ENCODE measurements around the gene TMEM150C. TPM values are rescaled to one million over a fixed set of nuclear protein-coding genes. Genes with fewer than 3 reads are reported as not detected.
"Not testable (repeated sequence)": the region's sequence is repeated elsewhere in the genome, so short reads cannot be mapped to it uniquely, and the experiment has no call there.

TMEM150C gene
- polyA plus RNA-seq, 4 donors: 5.8 to 25.2 (median 23.7) TPM

- no peak for DNase-seq (ENCODE audit: low read depth in 4 of 4, low spot score in 3 of 4)
Measured at GRCh38 chr4:82569727-82570126, 7.9 kb upstream of the TMEM150C start.

DNA sequence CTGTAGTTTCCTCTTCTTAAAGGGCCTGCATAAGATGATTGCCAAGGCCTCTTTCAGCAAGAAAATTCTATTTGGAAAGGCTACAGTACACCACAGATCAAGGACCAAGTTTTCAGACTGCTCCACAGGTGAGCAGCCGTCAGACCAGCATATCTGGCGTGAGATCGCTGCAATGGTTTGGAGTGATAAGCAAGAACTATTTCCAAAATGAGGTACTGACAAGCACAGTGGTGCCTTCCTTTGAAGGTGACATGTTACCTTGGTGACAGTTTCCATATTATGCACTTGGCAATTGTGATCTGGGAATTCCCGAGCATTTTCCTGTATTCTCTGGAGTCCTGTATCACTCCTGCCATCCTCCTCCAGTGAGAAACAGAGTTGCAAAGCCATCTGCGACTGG lies 7.3 kb upstream of the TMEM150C start:
- no peak for DNase-seq (ENCODE audit: low read depth in 4 of 4, low spot score in 3 of 4)

DNA sequence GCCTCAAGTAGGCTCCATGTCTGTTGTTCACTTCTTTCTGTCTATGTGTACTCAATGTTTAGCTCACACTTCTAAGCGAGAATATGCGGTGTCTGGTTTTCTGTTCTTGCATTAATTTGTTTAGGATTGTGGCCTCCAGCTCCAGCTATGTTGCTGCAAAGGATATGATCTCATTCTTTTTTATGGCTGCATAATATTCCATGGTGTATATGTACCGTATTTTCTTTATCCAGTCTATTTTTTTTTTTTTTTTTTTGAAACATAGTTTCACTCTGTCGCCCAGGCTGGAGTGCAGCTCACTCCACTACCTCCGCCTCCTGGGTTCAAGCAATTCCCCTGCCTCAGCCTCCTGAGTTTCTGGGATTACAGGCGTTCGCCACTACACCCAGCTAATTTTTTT lies 5.7 kb upstream of the TMEM150C start:
- no peak for DNase-seq (ENCODE audit: low read depth in 4 of 4, low spot score in 3 of 4)

- DNase-seq (ENCODE audit: low read depth in 4 of 4, low spot score in 3 of 4): no peak
Measured at GRCh38 chr4:82562564-82562854, 721 bp upstream of the TMEM150C start.

DNA sequence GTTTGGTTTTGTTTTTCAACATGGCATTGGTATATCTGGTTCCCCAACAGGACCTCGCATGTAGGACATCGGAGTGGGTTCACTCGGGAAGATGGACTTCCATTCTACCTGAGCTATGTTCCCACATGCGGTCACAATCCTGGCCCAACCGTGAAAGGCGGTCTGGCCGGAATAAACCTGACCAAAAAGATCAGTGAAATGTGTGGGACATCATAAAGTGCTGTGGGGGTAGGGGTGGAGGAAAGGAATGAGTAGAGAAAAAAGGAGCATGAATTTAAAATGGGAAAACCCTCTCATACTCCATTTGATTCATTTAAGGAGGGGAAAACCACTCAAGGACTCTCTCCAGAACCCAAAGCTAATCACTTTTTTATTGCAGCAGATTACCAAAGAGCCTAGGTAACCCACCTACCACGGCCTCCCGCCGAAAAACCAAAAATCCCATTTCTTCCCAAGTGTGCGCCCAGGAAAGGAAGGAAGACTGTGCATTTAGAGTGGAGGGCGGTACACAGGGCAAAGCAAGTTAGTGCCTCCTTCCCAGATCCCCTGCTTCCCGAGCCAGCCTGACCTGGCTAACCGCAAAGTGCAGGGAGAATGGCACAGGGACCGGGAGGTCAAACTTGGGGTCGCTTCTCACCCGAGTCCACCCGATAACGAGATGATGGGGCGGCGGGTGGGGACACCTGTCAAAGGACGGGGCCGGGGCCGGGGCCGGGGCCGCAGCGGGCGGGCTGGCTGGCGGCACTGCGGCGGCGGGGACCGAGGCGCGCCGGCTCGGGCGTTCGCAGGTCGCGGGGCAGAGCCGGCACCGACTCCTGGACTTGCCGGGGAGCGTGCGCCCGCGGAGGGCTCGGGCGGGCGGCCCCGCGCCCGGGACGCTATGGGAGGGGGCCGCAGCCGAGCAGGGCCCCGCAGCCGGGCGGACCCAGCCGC lies 669 bp downstream of the TMEM150C start:
- no peak for DNase-seq (ENCODE audit: low read depth in 4 of 4, low spot score in 3 of 4)

GRCh38 chr4:82559735-82560120 lies 2.1 kb downstream of the TMEM150C start:
- no peak for DNase-seq (ENCODE audit: low read depth in 4 of 4, low spot score in 3 of 4)

DNA sequence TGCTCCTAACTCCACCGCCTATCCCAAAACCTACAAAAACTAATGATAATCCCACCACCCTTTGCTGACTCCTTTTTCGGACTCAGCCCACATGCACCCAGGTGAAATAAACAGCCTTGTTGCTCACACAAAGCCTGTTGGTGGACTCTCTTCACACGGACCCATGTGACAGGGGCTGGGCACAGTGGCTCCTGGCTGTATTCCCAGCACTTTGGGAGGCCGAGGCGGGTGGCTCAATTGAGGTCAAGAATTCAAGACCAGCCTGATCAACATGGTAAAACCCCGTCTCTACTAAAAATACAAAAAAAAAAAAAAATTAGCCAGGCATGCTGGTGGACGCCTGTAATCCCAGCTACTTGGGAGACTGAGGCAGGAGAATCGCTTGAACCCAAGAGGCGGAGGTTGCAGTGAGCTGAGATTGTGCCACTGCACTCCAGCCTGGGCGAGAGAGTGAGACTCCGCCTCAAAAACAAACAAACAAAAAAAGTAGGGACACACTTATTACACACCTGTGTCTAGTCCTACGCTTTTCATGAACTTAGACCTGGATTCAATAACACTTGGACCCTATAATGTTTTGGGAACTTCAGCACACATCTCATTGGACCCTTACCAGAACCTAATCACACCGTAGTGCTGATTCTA lies 2.6 kb downstream of the TMEM150C start:
- not testable (repeated sequence) for DNase-seq (ENCODE audit: low read depth in 4 of 4, low spot score in 3 of 4)

GRCh38 chr4:82555276-82555675 lies 6.5 kb downstream of the TMEM150C start:
- DNase-seq (ENCODE audit: low read depth in 4 of 4, low spot score in 3 of 4): no peak

DNA sequence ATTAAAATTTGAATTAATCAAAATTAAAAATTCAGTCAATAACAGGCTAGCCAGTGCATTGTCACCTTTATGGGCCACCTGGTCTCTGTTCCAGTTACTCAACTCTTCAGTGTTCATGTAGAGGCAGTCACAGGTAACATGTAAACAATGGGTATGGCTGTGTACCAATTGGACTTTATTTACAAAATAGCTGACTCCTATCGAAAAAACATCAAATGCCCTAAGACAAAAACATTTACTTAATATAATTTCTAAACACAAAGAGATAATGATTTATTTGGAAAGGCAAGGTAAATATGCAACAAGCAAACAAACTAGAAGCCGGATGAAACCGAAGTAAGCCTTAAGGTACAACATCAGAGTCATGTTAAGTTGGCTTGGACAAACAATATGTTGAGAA lies 8.8 kb downstream of the TMEM150C start:
- no peak for DNase-seq (ENCODE audit: low read depth in 4 of 4, low spot score in 3 of 4)

- no peak for DNase-seq (ENCODE audit: low read depth in 4 of 4, low spot score in 3 of 4)
Measured at GRCh38 chr4:82551734-82552133, 10.1 kb downstream of the TMEM150C start.

GRCh38 chr4:82547850-82548249 lies 13.9 kb downstream of the TMEM150C start:
- DNase-seq (ENCODE audit: low read depth in 4 of 4, low spot score in 3 of 4): not testable (repeated sequence)

GRCh38 chr4:82543131-82543530 lies 18.7 kb downstream of the TMEM150C start:
- no peak for DNase-seq (ENCODE audit: low read depth in 4 of 4, low spot score in 3 of 4)

GRCh38 chr4:82542642-82543041 lies 19.1 kb downstream of the TMEM150C start:
- DNase-seq (ENCODE audit: low read depth in 4 of 4, low spot score in 3 of 4): no peak

- DNase-seq (ENCODE audit: low read depth in 4 of 4, low spot score in 3 of 4): no peak
Measured at GRCh38 chr4:82529322-82529721, 32.5 kb downstream of the TMEM150C start.

GRCh38 chr4:82528868-82529267 lies 32.9 kb downstream of the TMEM150C start:
- no peak for DNase-seq (ENCODE audit: low read depth in 4 of 4, low spot score in 3 of 4)

- DNase-seq (ENCODE audit: low read depth in 4 of 4, low spot score in 3 of 4): no peak
Measured at GRCh38 chr4:82528074-82528473, 33.7 kb downstream of the TMEM150C start.

GRCh38 chr4:82525307-82525911 lies 36.4 kb downstream of the TMEM150C start:
- DNase-seq (ENCODE audit: low read depth in 4 of 4, low spot score in 3 of 4): peak in 2 of 4 donors; percentile 9 to 20

DNA sequence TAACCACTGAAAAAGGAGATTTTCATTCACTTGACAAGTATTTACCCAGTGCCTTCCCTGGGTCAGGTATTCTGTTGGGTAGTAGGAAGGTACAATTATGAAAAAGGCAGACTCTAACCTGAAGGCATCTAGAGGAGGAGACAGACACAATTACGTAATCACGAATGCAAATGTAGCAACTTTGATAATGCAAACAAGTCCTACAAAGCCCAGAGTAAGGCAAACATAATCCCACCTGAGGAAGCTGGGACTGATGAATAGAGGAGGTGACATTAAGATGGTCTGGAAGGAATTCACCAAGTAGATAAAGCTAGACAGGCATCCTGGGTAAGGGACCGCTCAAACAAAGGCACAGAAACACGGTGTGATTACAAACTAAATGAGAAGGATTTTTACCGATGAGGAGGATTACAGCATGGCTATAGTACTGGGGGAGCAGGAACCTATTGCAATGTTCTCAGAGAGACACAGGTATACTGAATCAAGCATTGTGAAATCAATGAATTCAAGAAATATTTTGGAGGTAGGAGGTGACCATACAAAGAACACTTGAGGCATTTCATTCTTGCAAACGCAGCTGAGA lies 37.1 kb downstream of the TMEM150C start:
- no peak for DNase-seq (ENCODE audit: low read depth in 4 of 4, low spot score in 3 of 4)

DNA sequence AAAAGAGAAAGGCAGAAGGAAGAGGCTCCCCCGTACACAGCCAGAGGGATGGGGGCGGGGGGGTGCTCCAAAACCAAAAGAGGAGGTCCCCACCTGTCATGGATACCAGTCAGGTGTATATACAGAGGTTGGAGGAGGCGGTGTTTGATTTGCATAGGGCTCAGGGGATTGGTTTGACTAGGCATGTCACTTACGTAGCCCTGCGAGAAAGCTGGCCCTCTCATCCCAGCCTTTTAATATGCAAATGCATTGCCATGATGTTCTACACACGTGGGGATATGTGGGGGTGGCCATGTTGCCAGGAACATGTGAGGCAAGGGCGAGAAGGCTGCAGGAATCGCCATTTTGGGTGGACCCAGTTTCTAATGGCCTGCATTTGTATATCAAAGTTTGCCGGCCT lies 38.6 kb downstream of the TMEM150C start:
- no peak for DNase-seq (ENCODE audit: low read depth in 4 of 4, low spot score in 3 of 4)

DNA sequence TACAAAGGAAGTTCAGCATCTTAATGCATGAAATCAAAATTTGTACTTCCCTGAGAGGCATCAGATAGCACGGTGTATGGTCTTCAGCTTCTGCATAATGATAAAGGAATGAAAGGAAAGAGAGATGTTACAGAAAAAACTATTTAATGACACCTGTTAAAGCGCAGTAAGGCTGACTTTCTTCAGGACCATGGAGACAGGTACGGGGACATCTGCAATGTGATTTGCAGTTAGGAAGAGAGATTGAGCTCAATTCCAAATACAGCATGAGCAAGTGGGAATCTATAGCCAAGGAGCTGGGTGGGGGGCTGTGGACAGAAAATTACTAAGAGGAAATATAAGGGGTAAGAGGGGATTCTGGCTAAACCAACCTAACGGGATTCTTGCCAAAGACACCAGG lies 39.3 kb downstream of the TMEM150C start:
- no peak for DNase-seq (ENCODE audit: low read depth in 4 of 4, low spot score in 3 of 4)

DNA sequence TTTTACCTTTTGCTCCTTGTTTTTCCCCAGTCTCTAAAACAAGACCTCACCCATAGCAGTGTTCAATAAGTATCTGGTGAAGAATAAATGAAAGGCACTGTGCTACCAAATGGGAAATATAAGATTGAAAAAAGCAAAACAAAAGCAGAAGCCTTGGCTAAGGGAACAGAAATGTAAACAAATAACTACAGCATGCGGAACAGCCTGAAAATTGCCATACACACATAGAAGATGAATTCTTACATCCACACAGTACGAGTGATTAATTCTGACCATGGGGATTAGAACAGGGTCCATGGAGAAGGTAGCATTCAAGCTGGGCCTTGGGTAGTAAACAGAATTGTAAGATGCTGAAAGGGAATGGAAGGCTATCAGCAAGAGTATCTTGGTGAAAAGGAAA lies 40.5 kb downstream of the TMEM150C start:
- DNase-seq (ENCODE audit: low read depth in 4 of 4, low spot score in 3 of 4): no peak
